ENCODE results near the gene ARL3.

The ARL3 gene

GRCh38 chr10:102682416-102682815 is 31.8 kb downstream of the ARL3 start (continued):
- TF ChIP-seq CREB5 (CRISPR knock-in tag; IDR thresholded peaks at IDR 0.05; ENCODE audit: low read depth): no peak
- TF ChIP-seq PATZ1 (CRISPR knock-in tag; IDR thresholded peaks at IDR 0.05; ENCODE audit: borderline replicate concordance): no peak
- TF ChIP-seq ZNF8 (CRISPR knock-in tag; IDR thresholded peaks at IDR 0.05): no peak
- TF ChIP-seq ZNF565 (CRISPR knock-in tag; conservative IDR thresholded peaks at IDR 0.05; ENCODE audit: low read depth): no peak
- TF ChIP-seq ESRRG (CRISPR knock-in tag; IDR thresholded peaks at IDR 0.05): no peak

- ATAC-seq: no peak
- TF ChIP-seq POU6F1 (CRISPR knock-in tag; IDR thresholded peaks at IDR 0.05; ENCODE audit: borderline replicate concordance, low read depth) (no peak), TOX (CRISPR knock-in tag; IDR thresholded peaks at IDR 0.05; ENCODE audit: borderline replicate concordance) (no peak), PATZ1 (CRISPR knock-in tag; IDR thresholded peaks at IDR 0.05; ENCODE audit: borderline replicate concordance) (no peak), CREB5 (CRISPR knock-in tag; IDR thresholded peaks at IDR 0.05; ENCODE audit: low read depth) (no peak), ZNF70 (CRISPR knock-in tag; IDR thresholded peaks at IDR 0.05) (no peak), BACH2 (CRISPR knock-in tag; IDR thresholded peaks at IDR 0.05; ENCODE audit: borderline replicate concordance) (no peak), TSHZ2 (CRISPR knock-in tag; IDR thresholded peaks at IDR 0.05) (no peak), TCF4 (CRISPR knock-in tag; IDR thresholded peaks at IDR 0.05; ENCODE audit: borderline replicate concordance) (no peak), ARNTL (CRISPR knock-in tag; IDR thresholded peaks at IDR 0.05; ENCODE audit: borderline replicate concordance, low read depth) (no peak), CSDC2 (CRISPR knock-in tag; IDR thresholded peaks at IDR 0.05) (no peak), GLIS3 (CRISPR knock-in tag; IDR thresholded peaks at IDR 0.05) (no peak), RARB (CRISPR knock-in tag; IDR thresholded peaks at IDR 0.05) (no peak), ZNF565 (CRISPR knock-in tag; conservative IDR thresholded peaks at IDR 0.05; ENCODE audit: low read depth) (no peak), ZFP30 (CRISPR knock-in tag; IDR thresholded peaks at IDR 0.05) (no peak), CSRNP3 (CRISPR knock-in tag; IDR thresholded peaks at IDR 0.05) (no peak), ZNF8 (CRISPR knock-in tag; IDR thresholded peaks at IDR 0.05) (no peak), ESRRG (CRISPR knock-in tag; IDR thresholded peaks at IDR 0.05) (no peak), ZFP3 (CRISPR knock-in tag; IDR thresholded peaks at IDR 0.05) (no peak), PPARA (CRISPR knock-in tag; IDR thresholded peaks at IDR 0.05; ENCODE audit: borderline replicate concordance) (no peak)
These were observed 32.5 kb downstream of the ARL3 start for GRCh38 chr10:102681696-102682095.

Measured in SK-N-SH treated with all-trans-retinoic acid at 6 μM for 48 hours (cell line).